ENCODE results near the gene ZNF69.
"Not testable (repeated sequence)": the region's sequence is repeated elsewhere in the genome, so short reads cannot be mapped to it uniquely, and the experiment has no call there.

The ZNF69 gene

DNA sequence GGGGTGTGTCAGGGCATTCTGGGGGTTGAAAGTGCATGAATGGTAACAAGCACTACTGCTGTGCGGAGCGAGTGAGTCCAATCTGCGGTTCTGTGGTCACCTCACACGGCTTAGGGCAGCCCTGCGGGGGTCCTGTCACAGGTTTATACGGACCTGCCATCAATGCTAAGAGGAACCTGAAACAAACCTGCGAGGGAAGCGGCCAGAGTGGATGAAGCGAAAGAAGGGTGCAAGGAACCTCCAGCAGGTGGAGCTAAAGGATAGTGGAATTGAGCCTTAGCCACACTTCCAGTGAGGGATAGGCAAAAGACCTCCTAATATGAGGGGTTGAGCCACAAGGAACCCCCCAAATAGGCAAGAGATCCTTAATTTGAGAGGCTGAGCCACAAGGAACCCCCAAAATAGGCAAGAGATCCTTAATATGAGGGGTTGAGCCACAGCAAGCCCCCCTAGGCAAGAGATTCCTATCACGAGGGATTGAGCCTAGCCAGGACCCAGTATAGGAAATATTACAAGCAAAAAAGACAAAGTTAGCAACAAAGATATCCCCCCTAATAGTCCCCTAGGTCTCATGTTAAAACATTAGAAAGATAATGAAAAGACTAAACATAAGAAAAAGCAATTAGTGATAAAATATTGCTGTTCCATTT, 6.3 kb upstream of the ZNF69 start:
- TF ChIP-seq, protein P1, sequence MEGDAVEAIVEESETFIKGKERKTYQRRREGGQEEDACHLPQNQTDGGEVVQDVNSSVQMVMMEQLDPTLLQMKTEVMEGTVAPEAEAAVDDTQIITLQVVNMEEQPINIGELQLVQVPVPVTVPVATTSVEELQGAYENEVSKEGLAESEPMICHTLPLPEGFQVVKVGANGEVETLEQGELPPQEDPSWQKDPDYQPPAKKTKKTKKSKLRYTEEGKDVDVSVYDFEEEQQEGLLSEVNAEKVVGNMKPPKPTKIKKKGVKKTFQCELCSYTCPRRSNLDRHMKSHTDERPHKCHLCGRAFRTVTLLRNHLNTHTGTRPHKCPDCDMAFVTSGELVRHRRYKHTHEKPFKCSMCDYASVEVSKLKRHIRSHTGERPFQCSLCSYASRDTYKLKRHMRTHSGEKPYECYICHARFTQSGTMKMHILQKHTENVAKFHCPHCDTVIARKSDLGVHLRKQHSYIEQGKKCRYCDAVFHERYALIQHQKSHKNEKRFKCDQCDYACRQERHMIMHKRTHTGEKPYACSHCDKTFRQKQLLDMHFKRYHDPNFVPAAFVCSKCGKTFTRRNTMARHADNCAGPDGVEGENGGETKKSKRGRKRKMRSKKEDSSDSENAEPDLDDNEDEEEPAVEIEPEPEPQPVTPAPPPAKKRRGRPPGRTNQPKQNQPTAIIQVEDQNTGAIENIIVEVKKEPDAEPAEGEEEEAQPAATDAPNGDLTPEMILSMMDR (conservative IDR thresholded peaks at IDR 0.05) = peak; percentile 79
- no peak overlapping the region for H3K27ac ChIP-seq

DNA sequence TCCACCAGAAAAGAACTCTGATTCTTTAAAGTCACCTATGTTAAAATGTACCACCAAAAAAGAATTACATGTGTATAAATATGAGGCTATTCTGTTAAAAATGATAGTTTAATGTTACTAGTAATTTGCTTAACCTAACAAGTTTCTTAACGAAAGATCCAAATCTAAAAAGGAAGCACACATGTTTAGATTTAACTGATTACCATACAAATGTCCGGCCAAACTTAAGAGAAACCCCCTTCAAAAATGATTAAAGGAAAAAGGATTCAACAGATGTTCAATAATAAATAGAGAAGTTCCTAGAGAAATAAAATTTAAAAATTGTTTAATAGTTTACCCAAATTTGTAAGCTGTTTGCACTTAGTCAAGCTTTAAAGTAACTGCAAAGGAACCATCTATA, 5.0 kb upstream of the ZNF69 start:
- TF ChIP-seq, protein P1 (conservative IDR thresholded peaks at IDR 0.05) = no peak
- H3K27ac ChIP-seq = no peak overlapping the region

GRCh38 chr19:11887234-11887610, 360 bp upstream of the ZNF69 start:
- peak overlapping the region; percentile 85 for H3K27ac ChIP-seq
- TF ChIP-seq, protein P1 (conservative IDR thresholded peaks at IDR 0.05) = no peak

- not testable (repeated sequence) for H3K27ac ChIP-seq
These were observed 2.3 kb downstream of the ZNF69 start for GRCh38 chr19:11889901-11890300.

DNA sequence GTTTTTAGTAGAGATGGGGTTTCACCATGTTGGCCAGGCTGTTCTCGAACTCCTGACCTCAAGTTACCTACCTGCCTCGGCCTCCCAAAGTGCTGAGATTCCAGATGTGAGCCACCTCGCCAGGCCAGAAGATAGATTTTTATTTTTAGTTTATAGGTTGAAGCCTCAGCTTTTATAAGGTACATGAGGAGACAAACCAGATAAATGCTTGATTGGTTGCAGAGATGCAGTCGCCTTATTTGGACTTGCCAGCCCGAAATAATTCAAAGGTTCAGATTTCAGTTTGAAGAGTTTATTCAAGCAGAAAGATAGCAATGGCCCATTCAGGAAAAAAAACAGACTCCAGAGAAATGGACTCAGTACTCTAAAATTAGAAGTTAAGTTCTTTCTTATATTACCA, 3.1 kb downstream of the ZNF69 start:
- H3K27ac ChIP-seq = no peak overlapping the region
- TF ChIP-seq, protein P1 (conservative IDR thresholded peaks at IDR 0.05) = no peak

GRCh38 chr19:11894851-11895250, 7.3 kb downstream of the ZNF69 start:
- no peak overlapping the region for H3K27ac ChIP-seq
- TF ChIP-seq, protein P1 (conservative IDR thresholded peaks at IDR 0.05) = no peak

GRCh38 chr19:11902228-11902627, 14.6 kb downstream of the ZNF69 start:
- no peak overlapping the region for H3K27ac ChIP-seq
- TF ChIP-seq, protein P1 (conservative IDR thresholded peaks at IDR 0.05) = no peak; the same call in 1 of the 2 replicates

DNA sequence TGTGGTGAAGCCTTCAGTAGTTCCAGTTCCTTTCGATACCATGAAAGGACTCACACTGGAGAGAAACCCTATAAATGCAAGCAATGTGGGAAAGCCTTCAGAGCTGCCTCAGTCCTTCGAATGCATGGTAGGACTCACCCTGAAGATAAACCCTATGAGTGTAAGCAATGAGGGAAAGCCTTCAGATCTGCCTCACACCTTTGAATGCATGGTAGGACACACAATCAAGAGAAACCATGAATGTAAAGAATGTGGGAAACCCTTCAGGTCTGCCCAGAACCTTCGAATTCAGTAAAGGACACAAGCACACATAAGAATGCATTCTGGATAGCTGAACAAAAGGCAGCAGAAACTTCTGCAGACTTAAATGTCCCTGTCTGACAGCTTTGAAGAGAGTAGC, 18.3 kb downstream of the ZNF69 start:
- H3K27ac ChIP-seq = no peak overlapping the region
- TF ChIP-seq, protein P1 (conservative IDR thresholded peaks at IDR 0.05) = no peak

DNA sequence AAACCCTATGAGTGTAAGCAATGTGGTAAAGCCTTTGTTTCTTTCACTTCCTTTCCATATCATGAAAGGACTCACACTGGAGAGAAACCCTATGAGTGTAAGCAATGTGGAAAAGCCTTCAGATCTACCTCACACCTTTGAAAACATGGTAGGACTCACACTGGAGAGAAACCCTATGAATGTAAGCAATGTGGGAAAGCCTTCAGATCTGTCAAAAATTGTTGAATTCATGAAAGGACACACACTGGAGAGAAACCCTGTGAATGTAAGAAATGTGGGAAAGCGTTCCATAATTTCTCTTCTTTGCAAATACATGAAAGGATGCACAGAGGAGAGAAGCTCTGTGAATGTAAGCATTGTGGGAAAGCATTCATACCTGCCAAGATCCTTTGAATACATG, 24.4 kb downstream of the ZNF69 start:
- H3K27ac ChIP-seq = not testable (repeated sequence)

DNA sequence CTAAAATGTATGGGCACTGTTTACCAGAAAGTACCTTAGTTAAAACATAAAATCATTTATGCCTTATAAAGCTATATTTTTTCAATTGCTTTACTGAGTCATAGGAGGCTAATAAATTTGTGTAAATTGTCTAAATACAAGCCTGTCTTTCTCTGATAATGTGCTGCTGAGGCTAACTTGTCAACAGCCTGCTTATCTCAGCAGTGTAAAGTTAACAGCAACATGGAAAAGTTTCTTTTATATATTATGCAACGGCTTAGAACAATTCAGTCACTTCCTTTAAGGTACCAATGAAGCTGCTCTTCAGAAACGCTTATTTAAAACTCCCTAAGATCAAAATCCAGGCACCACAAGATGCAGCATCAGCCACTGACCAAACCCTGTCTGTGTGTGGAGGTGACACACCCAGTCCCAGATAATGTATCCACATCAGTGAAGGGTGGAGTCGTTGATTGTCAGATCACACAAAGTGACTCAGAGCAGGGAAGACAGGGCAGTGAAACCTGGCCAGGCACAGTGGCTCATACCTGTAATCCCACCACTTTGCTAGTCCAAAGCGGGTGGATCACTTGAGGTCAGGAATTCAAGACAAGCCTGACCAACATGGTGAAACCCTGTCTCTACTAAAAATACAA, 27.0 kb downstream of the ZNF69 start:
- not testable (repeated sequence) for H3K27ac ChIP-seq

Data from VCaP (cell line).